Glutamatergic neuron (in vitro differentiated cells): ENCODE measurements around the gene ZNF525. TPM values are rescaled to one million over a fixed set of nuclear protein-coding genes. Genes with fewer than 3 reads are reported as not detected.
"Not testable (repeated sequence)": the region's sequence is repeated elsewhere in the genome, so short reads cannot be mapped to it uniquely, and the experiment has no call there.

Experiments used
- DNase-seq: peaks from one replicate; pipeline ENCODE4 v3.0.0; 2022
- H3K27ac Mint-ChIP-seq: one replicate; pipeline ENCODE4 v1.8.0; 2020; ENCODE audit warnings: mild to moderate bottlenecking, mixed read lengths, inconsistent platforms; ENCODE audit not compliant: unreplicated experiment
- H3K27me3 Mint-ChIP-seq: one replicate; pipeline ENCODE4 v1.8.0; 2020; ENCODE audit warnings: mild to moderate bottlenecking, moderate library complexity, mixed read lengths, inconsistent platforms; ENCODE audit not compliant: unreplicated experiment
- H3K36me3 Mint-ChIP-seq: one replicate; pipeline ENCODE4 v1.8.0; 2020; ENCODE audit warnings: mild to moderate bottlenecking, mixed read lengths, inconsistent platforms; ENCODE audit not compliant: unreplicated experiment
- H3K4me1 Mint-ChIP-seq: one replicate; pipeline ENCODE4 v1.8.0; 2020; ENCODE audit warnings: mild to moderate bottlenecking, low read depth, mixed read lengths, inconsistent platforms; ENCODE audit not compliant: unreplicated experiment
- H3K4me3 Mint-ChIP-seq: one replicate; pipeline ENCODE4 v1.8.0; 2020; ENCODE audit warnings: mild to moderate bottlenecking, mixed read lengths, inconsistent platforms; ENCODE audit not compliant: unreplicated experiment
- H3K9me3 Mint-ChIP-seq: one replicate; pipeline ENCODE4 v1.8.0; 2020; ENCODE audit warnings: mild to moderate bottlenecking, moderate library complexity, mixed read lengths, inconsistent platforms; ENCODE audit not compliant: unreplicated experiment
- total RNA-seq: library from RNA; stranded (reverse); fragmentation: NEBNext Ultra II Directional; extraction: Animal tissue kit (Norgen Biotek cat#: 25700); gene quantifications from one replicate; pipeline ENCODE4 v1.2.1, GENCODE V29; 2021; ENCODE audit not compliant: unreplicated experiment
- TF ChIP-seq, protein P1 (sequence below): fragments of 200-600 bp; sonication (generic); IDR thresholded peaks from one replicate; pipeline ENCODE4 v1.5.0; 2021; ENCODE audit not compliant: partially characterized antibody, unreplicated experiment

The ZNF525 gene
- total RNA-seq, 1 donor from 2014 or later, result 8.2 TPM

DNA sequence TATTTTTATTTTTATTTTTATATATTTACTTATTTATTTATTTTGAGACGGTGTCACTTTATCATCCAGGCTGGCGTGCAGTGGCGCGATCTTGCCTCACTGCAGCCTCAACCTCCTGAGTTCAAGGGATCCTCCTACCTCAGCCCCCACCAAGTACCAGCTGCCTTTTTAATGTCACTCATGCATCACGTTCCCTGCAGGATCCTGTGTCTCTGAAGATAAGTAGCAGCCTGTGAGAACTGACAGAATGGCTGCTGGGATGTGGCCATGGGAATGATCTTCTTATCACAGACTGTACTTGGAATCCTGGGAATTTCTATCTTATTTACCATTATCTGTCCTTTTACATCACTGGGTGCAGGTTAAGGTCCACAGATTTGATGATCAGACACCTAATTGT is 57.0 kb downstream of the ZNF525 start:
- no peak for DNase-seq
- Mint-ChIP-seq H3K27me3 (peaks cover 2% of the 10 kb centered on the region), H3K36me3 (peaks cover 3% of the 10 kb centered on the region), H3K4me1 (no peaks in the 10 kb centered on the region), H3K27ac (no peak overlapping the region), H3K9me3 (no peaks in the 10 kb centered on the region), H3K4me3 (peak overlapping the region; percentile 55)
- TF ChIP-seq, protein P1, sequence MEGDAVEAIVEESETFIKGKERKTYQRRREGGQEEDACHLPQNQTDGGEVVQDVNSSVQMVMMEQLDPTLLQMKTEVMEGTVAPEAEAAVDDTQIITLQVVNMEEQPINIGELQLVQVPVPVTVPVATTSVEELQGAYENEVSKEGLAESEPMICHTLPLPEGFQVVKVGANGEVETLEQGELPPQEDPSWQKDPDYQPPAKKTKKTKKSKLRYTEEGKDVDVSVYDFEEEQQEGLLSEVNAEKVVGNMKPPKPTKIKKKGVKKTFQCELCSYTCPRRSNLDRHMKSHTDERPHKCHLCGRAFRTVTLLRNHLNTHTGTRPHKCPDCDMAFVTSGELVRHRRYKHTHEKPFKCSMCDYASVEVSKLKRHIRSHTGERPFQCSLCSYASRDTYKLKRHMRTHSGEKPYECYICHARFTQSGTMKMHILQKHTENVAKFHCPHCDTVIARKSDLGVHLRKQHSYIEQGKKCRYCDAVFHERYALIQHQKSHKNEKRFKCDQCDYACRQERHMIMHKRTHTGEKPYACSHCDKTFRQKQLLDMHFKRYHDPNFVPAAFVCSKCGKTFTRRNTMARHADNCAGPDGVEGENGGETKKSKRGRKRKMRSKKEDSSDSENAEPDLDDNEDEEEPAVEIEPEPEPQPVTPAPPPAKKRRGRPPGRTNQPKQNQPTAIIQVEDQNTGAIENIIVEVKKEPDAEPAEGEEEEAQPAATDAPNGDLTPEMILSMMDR, result no peak

DNA sequence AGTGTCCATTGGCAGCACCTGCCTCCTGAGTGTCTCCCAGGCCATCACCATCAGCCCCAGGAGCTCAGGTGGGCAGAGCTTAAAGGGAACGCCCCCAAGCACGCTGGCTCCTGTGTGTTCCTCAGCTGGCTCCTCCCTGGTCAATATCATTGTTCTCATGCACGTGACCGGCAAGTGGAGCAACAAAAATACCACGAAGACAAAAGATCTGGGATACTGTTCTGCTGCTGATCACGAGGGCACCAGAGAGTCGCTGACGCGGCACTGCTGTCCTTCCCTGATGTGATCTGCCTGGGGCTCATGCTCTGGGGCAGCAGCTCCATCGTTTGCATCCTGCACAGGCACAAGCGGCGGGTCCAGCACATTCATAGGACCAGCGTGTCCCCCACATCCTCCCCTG is 57.6 kb downstream of the ZNF525 start:
- not testable (repeated sequence) for H3K27ac Mint-ChIP-seq, H3K9me3 Mint-ChIP-seq, H3K27me3 Mint-ChIP-seq, H3K4me1 Mint-ChIP-seq, H3K4me3 Mint-ChIP-seq, DNase-seq, H3K36me3 Mint-ChIP-seq

DNA sequence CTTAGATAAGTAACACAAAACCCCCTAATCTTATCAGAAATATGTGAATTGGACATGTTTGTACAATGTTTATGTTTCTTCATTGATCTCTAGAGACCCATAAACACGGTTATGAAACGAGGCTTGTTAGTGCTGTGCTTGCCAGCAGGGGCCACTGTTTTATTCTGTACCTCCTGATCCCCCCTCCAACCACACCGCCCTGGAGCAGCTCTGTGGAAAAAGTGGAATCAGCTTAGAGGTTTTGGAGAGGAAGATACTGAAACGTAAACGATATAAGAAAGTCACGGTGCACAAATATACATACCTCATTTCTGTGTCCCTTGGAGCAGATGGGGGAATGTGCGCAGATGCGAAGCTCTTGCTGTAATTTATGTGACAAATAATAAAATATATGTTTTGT is 58.2 kb downstream of the ZNF525 start:
- H3K27ac Mint-ChIP-seq, DNase-seq, H3K9me3 Mint-ChIP-seq, H3K36me3 Mint-ChIP-seq, H3K4me1 Mint-ChIP-seq, H3K27me3 Mint-ChIP-seq: not testable (repeated sequence)
- peak overlapping the region; percentile 34 for H3K4me3 Mint-ChIP-seq

DNA sequence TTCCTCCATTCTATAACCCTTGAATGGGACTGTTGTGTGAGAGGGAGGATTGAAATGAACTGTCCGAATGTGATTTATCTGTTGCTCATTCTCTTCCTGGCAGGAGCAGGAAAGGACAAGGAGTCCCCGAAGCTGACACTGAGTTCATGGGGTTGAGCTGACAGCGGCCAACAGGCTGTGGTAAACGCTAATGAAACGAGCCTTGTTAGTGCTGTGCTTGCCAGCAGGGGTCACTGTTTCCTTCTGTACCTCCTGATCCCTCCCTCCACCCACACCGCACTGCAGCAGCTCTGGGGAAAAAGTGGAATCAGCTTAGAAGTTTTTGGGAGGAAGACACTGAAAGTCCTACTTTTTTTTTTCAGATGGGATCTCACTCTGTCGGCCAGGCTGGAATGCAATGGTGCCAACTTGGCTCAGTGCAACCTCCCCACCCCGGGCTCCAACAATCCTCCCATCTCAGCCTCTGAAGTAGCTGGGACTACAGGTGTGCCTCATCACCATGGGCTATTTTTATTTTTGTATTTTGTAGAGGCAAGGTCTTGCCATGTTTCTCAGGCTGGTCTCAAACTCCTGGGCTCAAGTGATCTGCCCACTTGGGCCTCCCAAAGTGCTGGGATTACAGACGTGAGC is 59.6 kb downstream of the ZNF525 start:
- DNase-seq, result peak; percentile 75
- H3K4me1 Mint-ChIP-seq, result no peaks in the 10 kb centered on the region
- H3K27ac Mint-ChIP-seq, result no peak overlapping the region
- H3K27me3 Mint-ChIP-seq, result peaks cover 2% of the 10 kb centered on the region
- TF ChIP-seq, protein P1, result peak; percentile 80
- H3K36me3 Mint-ChIP-seq, result no peaks in the 10 kb centered on the region
- H3K4me3 Mint-ChIP-seq, result no peak overlapping the region
- H3K9me3 Mint-ChIP-seq, result no peaks in the 10 kb centered on the region

DNA sequence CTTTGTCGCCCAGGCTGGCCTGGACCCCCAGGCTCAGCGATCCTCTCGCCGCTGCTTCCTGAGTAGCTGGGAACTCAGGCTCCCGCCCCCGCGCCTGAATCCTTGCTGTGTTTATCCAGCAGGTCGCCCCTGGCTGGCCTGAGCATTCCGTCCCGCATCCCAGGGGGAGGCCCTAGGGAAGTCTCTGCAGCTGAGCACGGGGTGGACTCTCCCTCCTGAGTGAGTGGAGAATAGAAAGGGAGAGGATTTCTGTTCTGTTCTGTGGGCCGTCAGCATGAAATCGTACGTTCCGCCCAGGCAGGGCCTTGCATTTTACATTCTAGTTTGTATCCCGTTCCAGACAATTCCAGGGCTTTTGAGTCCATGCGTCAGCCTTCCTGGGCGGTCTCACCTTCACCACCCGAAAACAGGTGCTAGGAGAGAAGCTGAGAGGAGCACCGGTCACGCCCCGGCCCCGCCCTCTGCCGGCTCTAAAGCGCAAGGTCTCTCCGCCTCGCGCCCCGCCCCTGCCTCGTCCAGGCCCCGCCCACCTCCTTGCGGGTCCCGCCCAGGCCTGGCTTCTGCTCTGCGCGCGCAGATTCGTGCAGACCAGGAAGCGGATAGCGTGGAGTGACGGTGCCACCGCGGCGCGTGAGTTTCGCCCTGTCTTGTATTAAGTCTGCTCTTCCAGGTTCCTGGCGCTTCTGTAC is 66.0 kb downstream of the ZNF525 start, which contains the start of gene ZNF761:
TSS of gene ZNF761 (plus strand) at position 586 of the 689 bp plus-strand sequence. CDS start 15,285 bp downstream, outside the sequence.
- H3K27ac Mint-ChIP-seq, result peak within 1 kb of the TSS; percentile 81
- DNase-seq, result peak; percentile 99
- TF ChIP-seq, protein P1, result peak; percentile 64
- H3K9me3 Mint-ChIP-seq, result peaks cover 2% of the 10 kb centered on the region
- peaks cover 2% of the 10 kb centered on the region for H3K4me1 Mint-ChIP-seq
- peaks cover 6% of the 10 kb centered on the region for H3K27me3 Mint-ChIP-seq
- H3K36me3 Mint-ChIP-seq, result no peaks in the 10 kb centered on the region
- peak within 1 kb of the TSS; percentile 88 for H3K4me3 Mint-ChIP-seq

DNA sequence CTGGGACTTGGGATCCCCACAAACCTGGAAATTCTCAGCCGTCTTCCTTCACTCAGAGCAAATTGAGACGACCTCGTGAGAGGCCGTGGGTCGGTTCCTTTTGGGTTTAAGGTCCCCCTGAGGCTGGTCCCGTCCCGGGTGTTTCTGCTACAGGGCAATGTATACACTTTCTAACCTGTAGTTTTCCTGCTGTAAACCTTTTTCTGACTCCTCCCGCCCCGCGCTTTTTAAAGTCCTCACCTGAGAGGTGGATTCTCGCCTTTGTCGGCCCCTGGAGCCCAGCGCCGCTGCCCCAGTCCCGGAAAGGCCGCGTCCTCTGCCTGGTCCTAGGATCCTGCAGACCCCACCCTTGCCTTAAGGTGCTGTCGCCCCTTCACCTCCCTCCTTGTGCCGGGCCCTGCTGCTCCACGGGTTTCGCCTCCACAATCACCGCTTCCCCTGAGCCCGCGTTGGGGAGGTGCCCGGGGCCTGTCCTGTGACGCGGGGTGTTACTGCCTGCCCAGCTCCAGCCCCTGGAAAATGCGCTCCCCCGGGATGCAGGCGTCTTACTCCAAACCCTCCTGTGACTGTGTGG is 66.7 kb downstream of the ZNF525 start:
- peaks cover 6% of the 10 kb centered on the region for H3K27me3 Mint-ChIP-seq
- H3K9me3 Mint-ChIP-seq, result peaks cover 2% of the 10 kb centered on the region
- no peaks in the 10 kb centered on the region for H3K36me3 Mint-ChIP-seq
- peak; percentile 36 for DNase-seq
- H3K4me3 Mint-ChIP-seq, result peak overlapping the region; percentile 88
- peaks cover 2% of the 10 kb centered on the region for H3K4me1 Mint-ChIP-seq
- TF ChIP-seq, protein P1, result no peak
- H3K27ac Mint-ChIP-seq, result peak overlapping the region; percentile 81
